ENCODE data around the gene CPN2.

DNA sequence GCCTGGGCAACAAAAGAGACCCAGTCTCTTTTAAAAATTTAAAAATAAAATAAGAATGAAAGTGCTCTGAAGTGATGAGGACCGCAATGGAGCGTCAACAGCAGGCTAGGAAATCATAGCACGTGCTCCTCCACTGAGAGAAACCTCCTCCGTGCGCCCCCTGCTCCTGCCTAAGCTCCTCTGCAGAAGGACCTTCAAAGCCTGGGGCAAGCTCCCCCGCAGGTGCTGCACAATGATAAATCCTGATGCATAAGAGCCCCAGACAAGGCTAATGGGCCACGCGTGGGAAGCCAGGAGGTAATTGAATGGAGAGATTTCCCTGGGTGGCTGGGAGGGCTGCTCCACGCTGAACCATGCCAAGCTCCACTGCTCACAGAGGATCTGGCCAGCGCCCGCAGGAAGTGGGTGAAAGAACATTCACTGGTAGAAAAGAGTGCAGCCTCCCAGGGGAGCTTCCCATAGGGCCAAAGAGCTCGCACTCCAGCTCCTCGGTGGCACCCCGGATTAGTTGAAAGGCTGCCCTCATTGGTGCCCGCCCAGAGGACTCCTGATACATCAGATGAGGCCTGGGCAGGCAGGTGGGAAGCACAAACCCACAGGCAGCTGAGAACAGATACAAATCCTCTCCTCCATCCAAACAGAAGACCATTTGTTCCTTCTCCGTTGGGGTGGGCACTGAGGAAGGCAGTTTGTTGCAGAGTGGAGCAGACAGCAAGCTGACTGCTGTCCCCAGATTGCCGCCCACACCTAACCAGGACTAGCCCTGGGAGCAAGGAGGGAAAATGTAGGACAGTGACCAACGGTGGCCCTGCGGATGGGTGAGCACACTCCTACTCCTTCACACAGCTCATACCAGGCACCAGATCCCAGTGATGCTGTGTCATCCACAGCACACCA is 52.5 kb downstream of the CPN2 start:
- TF ChIP-seq, protein P1, sequence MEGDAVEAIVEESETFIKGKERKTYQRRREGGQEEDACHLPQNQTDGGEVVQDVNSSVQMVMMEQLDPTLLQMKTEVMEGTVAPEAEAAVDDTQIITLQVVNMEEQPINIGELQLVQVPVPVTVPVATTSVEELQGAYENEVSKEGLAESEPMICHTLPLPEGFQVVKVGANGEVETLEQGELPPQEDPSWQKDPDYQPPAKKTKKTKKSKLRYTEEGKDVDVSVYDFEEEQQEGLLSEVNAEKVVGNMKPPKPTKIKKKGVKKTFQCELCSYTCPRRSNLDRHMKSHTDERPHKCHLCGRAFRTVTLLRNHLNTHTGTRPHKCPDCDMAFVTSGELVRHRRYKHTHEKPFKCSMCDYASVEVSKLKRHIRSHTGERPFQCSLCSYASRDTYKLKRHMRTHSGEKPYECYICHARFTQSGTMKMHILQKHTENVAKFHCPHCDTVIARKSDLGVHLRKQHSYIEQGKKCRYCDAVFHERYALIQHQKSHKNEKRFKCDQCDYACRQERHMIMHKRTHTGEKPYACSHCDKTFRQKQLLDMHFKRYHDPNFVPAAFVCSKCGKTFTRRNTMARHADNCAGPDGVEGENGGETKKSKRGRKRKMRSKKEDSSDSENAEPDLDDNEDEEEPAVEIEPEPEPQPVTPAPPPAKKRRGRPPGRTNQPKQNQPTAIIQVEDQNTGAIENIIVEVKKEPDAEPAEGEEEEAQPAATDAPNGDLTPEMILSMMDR (conservative IDR thresholded peaks at IDR 0.05; ENCODE audit: low read length): no peak
- TF ChIP-seq EZH2phosphoT487 (IDR thresholded peaks at IDR 0.05; ENCODE audit: borderline replicate concordance): no peak
